Thyroid gland (tissue), 4 donors: ENCODE measurements around the gene TBC1D1. TPM values are rescaled to one million over a fixed set of nuclear protein-coding genes. Genes with fewer than 3 reads are reported as not detected.

ENCODE experiments used
- DNase-seq, 2 donors: peaks; one replicate each; pipeline ENCODE4 v3.0.0-alpha.2; 2019
- H3K27ac ChIP-seq, 3 donors: fragments of 200-600 bp; sonication (generic); 1 replicate in 2 of 3; 2 replicates in 1 of 3; pipeline ENCODE4 v1.5.1; 2016 to 2019; ENCODE audit warnings: mild to moderate bottlenecking in 1 of 3, moderate library complexity in 1 of 3
- H3K27me3 ChIP-seq: fragments of 200-600 bp; sonication (generic); one replicate; pipeline ENCODE4 v1.5.1; 2019
- H3K36me3 ChIP-seq, 2 donors: fragments of 200-600 bp; sonication (generic); one replicate each; pipeline ENCODE4 v1.5.1; 2016 to 2019
- H3K4me1 ChIP-seq, 2 donors: fragments of 200-600 bp; sonication (generic); one replicate each; pipeline ENCODE4 v1.5.1; 2017 to 2019
- H3K4me3 ChIP-seq, 3 donors: fragments of 200-600 bp; sonication (generic); replicated peaks in 1 of 3; 1 replicate in 2 of 3; 2 replicates in 1 of 3; pipeline ENCODE4 v1.5.1; 2016; ENCODE audit warnings: mild to moderate bottlenecking in 1 of 3
- H3K9me3 ChIP-seq: fragments of 200-600 bp; sonication (generic); one replicate; pipeline ENCODE4 v1.5.1; 2017
- POLR2A ChIP-seq, 2 donors: fragments of 450-650 bp; IDR thresholded peaks; one replicate each; pipeline ENCODE4 v1.6.1; 2017; ENCODE audit warnings: antibody characterized with exemption in 2 of 2, mild to moderate bottlenecking in 2 of 2, moderate library complexity in 1 of 2
- WGBS, 2 donors: methylation state at CpG; one replicate each; pipeline ENCODE4 v1.1.5; 2017; 5-methylcytosine and 5-hydroxymethylcytosine counted together
- intact Hi-C: fragments of 100-400 bp; cut with DNase I; formaldehyde crosslinking; loops from one replicate; pipeline ENCODE4 v1.15.1; 2023
- total RNA-seq, 4 donors: library from RNA; depleted of rRNA; stranded (reverse); fragments of >200 nt; gene quantifications; one replicate each; pipeline ENCODE4 v1.2.3, GENCODE V29; 2016
- TF ChIP-seq, protein P1 (sequence below), 6 experiments: fragments of 200-600 bp in 3 of 6; fragments of 450-650 bp in 3 of 6; sonication (generic) in 3 of 6; IDR thresholded peaks; one replicate each; pipeline ENCODE4 v1.5.1; 2016 to 2019; ENCODE audit warnings: antibody characterized with exemption in 6 of 6, mild to moderate bottlenecking in 2 of 6, inconsistent platforms in 1 of 6, moderate library complexity in 1 of 6

TBC1D1 gene
- total RNA-seq, 4 donors from 2014 or later: 192 to 284 (median 230) TPM

- H3K27me3 ChIP-seq: no peaks in the 10 kb centered on the region
- peak in 1 of 2 donors; percentile 7 for TF ChIP-seq POLR2A (IDR thresholded peaks at IDR 0.05)
- TF ChIP-seq, protein P1, sequence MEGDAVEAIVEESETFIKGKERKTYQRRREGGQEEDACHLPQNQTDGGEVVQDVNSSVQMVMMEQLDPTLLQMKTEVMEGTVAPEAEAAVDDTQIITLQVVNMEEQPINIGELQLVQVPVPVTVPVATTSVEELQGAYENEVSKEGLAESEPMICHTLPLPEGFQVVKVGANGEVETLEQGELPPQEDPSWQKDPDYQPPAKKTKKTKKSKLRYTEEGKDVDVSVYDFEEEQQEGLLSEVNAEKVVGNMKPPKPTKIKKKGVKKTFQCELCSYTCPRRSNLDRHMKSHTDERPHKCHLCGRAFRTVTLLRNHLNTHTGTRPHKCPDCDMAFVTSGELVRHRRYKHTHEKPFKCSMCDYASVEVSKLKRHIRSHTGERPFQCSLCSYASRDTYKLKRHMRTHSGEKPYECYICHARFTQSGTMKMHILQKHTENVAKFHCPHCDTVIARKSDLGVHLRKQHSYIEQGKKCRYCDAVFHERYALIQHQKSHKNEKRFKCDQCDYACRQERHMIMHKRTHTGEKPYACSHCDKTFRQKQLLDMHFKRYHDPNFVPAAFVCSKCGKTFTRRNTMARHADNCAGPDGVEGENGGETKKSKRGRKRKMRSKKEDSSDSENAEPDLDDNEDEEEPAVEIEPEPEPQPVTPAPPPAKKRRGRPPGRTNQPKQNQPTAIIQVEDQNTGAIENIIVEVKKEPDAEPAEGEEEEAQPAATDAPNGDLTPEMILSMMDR (IDR thresholded peaks at IDR 0.05): no peak
- DNase-seq: no peak
- intact Hi-C loops: loop anchor here (10.0 kb wide), 2 partner anchors 275 to 625 kb away; no protein-coding TSS in a partner anchor
- no peaks in the 10 kb centered on the region for H3K9me3 ChIP-seq
- H3K27ac ChIP-seq: peak overlapping the region; percentile 82 to 94 (median 85)
- peaks cover 55 to 61% of the 10 kb centered on the region in 2 donors for H3K4me1 ChIP-seq
- H3K36me3 ChIP-seq: peaks cover 0 to 3% of the 10 kb centered on the region in 2 donors
- H3K4me3 ChIP-seq: no peak overlapping the region
- WGBS, 2 donors: 84 to 93% methylated on average over 14 to 15 of the region's 15 CpGs
Observed at GRCh38 chr4:38049545-38050170, 158.8 kb downstream of the TBC1D1 start.

DNA sequence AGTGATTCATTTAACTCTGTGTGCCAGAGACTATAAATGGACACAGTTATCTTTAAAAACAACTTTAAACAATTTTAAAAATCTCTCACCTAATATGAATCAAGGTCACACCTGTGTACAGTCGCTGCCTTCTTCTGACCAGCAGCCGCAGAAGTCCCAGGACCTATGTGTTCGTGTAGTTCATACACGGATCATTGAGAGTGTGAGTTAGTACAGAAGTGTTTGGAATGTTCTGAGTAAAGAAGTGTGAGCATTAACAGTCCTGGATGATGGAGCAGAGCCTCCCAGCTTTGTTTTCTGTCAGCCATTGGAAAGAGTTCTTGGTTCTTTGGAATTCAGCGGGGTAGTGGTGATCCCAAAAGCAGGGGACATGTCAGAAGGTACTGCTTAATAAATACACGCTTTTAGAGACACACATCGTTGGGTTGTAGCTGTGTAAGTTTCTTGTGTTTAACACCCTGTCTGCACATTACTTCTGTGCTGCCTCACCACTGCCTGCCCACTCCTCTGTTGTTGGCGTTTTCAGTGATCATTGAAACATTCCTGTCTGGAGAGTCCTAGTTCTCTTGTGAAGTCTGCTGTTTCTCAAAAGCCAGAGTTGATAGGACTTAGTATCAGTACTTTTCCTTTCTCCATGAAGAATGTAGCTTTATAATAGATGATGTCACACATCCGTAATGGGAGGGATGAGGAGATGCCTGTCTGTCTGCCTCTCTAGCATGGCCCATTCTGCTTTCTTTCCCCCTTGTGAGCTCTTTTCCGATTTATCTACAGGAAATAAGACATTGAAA, 159.9 kb downstream of the TBC1D1 start:
- Histone ChIP-seq H3K4me1 (peaks cover 55 to 61% of the 10 kb centered on the region in 2 donors), H3K4me3 (no peak overlapping the region), H3K27ac (peak overlapping the region; percentile 82 to 94 (median 85)), H3K9me3 (no peaks in the 10 kb centered on the region), H3K36me3 (peaks cover 0 to 11% of the 10 kb centered on the region in 2 donors), H3K27me3 (no peaks in the 10 kb centered on the region)
- TF ChIP-seq POLR2A (IDR thresholded peaks at IDR 0.05): peak in 1 of 2 donors; percentile 67
- TF ChIP-seq, protein P1 (IDR thresholded peaks at IDR 0.05): no peak
- peak; percentile 61 to 67 for DNase-seq
- intact Hi-C loops: loop anchor here (10.0 kb wide), 2 partner anchors 274 to 624 kb away; no protein-coding TSS in a partner anchor
- 36 to 41% methylated on average over 10 of the region's 10 CpGs for WGBS, 2 donors

DNA sequence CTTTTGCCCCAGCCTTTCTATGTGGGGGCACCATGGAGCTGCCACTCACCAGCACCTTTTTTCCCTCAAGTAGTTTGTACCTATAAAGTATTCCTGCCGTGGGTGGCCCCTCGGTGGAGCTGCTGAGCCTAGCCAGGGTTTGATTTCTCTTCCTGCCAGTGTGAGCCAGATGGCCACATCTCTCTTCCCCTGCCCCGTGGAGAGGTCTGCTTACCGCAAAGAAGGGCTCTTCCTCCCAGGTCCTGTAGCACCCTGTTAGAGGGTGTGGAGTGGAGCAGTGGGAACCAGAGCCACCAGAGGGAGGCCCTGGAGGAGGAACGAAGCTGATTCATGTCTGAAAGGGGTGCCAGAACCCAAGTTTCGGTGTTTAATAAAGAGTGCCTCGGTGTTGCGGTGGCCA, 164.7 kb downstream of the TBC1D1 start:
- Histone ChIP-seq H3K9me3 (no peaks in the 10 kb centered on the region), H3K36me3 (peaks cover 0 to 14% of the 10 kb centered on the region in 2 donors), H3K4me1 (peaks cover 58 to 71% of the 10 kb centered on the region in 2 donors), H3K4me3 (no peak overlapping the region), H3K27ac (peak overlapping the region; percentile 40 to 79 (median 50)), H3K27me3 (no peaks in the 10 kb centered on the region)
- DNase-seq: no peak
- 65 to 74% methylated on average over 7 to 8 of the region's 8 CpGs for WGBS, 2 donors
- TF ChIP-seq POLR2A (IDR thresholded peaks at IDR 0.05): no peak
- TF ChIP-seq, protein P1 (IDR thresholded peaks at IDR 0.05): no peak
- intact Hi-C loops: loop anchor here (10.0 kb wide), 2 partner anchors 269 to 619 kb away; no protein-coding TSS in a partner anchor

DNA sequence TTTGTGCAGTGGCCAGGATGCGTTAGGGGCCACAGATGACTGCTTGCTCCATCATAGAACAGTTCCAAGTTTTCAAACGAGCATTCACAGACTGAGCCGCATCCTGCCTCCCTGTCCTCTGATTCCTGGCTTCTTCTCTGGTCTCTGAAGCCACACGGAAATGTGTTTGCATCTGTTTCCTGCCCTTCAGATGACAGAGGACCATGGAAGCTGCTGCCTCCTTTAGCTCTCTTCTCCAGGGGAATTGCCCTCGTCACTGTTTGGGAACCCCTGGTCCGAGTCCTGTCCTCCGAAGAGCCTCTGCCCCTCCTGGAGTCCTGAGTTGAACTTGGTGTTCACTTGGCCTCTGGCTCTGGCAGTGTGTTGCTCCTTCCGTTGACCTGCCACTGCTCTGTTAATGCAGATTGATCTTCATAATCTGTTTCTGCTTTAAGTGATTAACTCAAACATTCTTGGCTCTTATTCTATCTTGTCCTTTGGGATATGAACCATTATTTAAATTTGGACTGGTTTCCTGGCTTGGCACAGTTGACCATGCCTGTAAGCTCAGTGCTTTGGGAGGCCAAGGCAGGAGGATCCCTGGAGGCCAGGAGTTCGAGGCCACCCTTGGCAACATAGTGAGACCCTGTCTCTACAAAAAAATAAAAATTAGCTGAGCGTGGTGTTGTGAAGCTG, 165.3 kb downstream of the TBC1D1 start:
- peak overlapping the region; percentile 40 to 79 (median 50) for H3K27ac ChIP-seq
- 72 to 75% methylated on average over 10 of the region's 10 CpGs for WGBS, 2 donors
- no peak for TF ChIP-seq POLR2A (IDR thresholded peaks at IDR 0.05)
- TF ChIP-seq, protein P1 (IDR thresholded peaks at IDR 0.05): no peak

More for the DNA sequence above, 165.3 kb downstream of the TBC1D1 start:
- Histone ChIP-seq H3K36me3 (peaks cover 0 to 16% of the 10 kb centered on the region in 2 donors), H3K9me3 (no peaks in the 10 kb centered on the region), H3K4me3 (no peak overlapping the region), H3K4me1 (peaks cover 55 to 65% of the 10 kb centered on the region in 2 donors), H3K27me3 (no peaks in the 10 kb centered on the region)
- peak in 1 of 2 donors; percentile 27 for DNase-seq
- intact Hi-C loops: loop anchor here (10.0 kb wide), 2 partner anchors 269 to 619 kb away; no protein-coding TSS in a partner anchor
